Ishikawa (cell line): ENCODE measurements around the gene UNC93A.

Experiments
- EP300 ChIP-seq: IDR thresholded peaks from 2 replicates; pipeline ENCODE4 v1.6.1; 2012; ENCODE audit warnings: borderline replicate concordance
- FOXM1 ChIP-seq: IDR thresholded peaks from 2 replicates; pipeline ENCODE4 v1.6.1; 2012; ENCODE audit warnings: low read depth, borderline replicate concordance
- NFIC ChIP-seq: IDR thresholded peaks from 2 replicates; pipeline ENCODE4 v1.6.1; 2012
- RAD21 ChIP-seq: IDR thresholded peaks from 2 replicates; pipeline ENCODE4 v1.6.1; 2012; ENCODE audit warnings: low read depth
- TAF1 ChIP-seq: IDR thresholded peaks from 2 replicates; pipeline ENCODE4 v1.6.1; 2012; ENCODE audit warnings: low read depth, mild to moderate bottlenecking
- YY1 ChIP-seq: IDR thresholded peaks from 2 replicates; pipeline ENCODE4 v1.6.1; 2012; ENCODE audit warnings: low read depth
- ZBTB7A ChIP-seq: IDR thresholded peaks from 2 replicates; pipeline ENCODE4 v1.6.1; 2012; ENCODE audit warnings: low read depth
- TF ChIP-seq, protein P1 (sequence below): IDR thresholded peaks from 2 replicates; pipeline ENCODE4 v1.6.1; 2012; ENCODE audit warnings: low read depth, mild to moderate bottlenecking
- TF ChIP-seq, protein P2 (sequence below): IDR thresholded peaks from 2 replicates; pipeline ENCODE4 v1.6.1; 2012

DNA sequence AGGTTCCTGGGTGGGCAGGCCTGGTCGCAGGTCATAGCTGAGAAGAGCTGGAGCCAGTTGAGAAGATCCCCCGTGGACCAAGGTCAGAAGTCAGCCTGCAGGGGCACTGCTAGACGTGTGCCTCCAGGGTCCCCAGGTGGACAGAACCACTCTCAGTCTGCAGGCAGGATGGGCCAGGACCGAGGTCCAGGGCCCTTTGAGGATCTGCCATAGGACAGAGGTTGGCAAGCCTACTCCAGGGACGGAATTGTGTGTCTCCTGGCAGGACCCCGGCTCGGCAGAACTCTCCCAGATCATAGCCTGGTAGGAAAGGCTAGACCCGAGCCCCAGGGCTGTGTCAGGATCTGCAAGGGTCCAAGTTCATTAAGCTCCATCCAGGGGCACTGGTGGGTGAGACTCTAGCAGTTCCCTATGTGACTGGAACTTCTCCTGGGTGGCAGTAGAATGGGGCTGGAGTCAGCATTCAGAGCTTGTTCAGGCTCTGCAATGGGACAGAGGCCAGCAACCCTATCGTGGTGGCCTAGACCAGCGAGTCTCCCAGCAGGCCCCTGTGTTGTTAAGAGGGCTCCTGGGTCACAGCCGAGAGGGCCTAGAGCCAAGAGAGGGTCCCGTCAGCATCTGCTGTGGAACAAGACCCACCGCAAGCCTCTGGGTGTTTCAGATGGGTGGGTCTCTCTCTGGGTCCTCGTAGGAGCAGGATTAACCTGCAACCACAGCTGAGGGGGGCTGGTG is 51.9 kb downstream of the UNC93A start:
- TF ChIP-seq, protein P1, sequence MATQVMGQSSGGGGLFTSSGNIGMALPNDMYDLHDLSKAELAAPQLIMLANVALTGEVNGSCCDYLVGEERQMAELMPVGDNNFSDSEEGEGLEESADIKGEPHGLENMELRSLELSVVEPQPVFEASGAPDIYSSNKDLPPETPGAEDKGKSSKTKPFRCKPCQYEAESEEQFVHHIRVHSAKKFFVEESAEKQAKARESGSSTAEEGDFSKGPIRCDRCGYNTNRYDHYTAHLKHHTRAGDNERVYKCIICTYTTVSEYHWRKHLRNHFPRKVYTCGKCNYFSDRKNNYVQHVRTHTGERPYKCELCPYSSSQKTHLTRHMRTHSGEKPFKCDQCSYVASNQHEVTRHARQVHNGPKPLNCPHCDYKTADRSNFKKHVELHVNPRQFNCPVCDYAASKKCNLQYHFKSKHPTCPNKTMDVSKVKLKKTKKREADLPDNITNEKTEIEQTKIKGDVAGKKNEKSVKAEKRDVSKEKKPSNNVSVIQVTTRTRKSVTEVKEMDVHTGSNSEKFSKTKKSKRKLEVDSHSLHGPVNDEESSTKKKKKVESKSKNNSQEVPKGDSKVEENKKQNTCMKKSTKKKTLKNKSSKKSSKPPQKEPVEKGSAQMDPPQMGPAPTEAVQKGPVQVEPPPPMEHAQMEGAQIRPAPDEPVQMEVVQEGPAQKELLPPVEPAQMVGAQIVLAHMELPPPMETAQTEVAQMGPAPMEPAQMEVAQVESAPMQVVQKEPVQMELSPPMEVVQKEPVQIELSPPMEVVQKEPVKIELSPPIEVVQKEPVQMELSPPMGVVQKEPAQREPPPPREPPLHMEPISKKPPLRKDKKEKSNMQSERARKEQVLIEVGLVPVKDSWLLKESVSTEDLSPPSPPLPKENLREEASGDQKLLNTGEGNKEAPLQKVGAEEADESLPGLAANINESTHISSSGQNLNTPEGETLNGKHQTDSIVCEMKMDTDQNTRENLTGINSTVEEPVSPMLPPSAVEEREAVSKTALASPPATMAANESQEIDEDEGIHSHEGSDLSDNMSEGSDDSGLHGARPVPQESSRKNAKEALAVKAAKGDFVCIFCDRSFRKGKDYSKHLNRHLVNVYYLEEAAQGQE: no peak
- TF ChIP-seq RAD21: no peak
- no peak for TF ChIP-seq YY1
- TF ChIP-seq, protein P2, sequence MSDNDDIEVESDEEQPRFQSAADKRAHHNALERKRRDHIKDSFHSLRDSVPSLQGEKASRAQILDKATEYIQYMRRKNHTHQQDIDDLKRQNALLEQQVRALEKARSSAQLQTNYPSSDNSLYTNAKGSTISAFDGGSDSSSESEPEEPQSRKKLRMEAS: no peak
- no peak for TF ChIP-seq FOXM1
- no peak for TF ChIP-seq EP300
- TF ChIP-seq TAF1: no peak
- no peak for TF ChIP-seq NFIC
- no peak for TF ChIP-seq ZBTB7A
